Measurements from ENCODE around the gene FZD4.

- TF ChIP-seq CTCF (IDR thresholded peaks at IDR 0.05; ENCODE audit: low read length) (no peak), EZH2 (optimal IDR thresholded peaks at IDR 0.05; ENCODE audit: low read depth, low read length) (no peak), EZH2phosphoT487 (IDR thresholded peaks at IDR 0.05; ENCODE audit: low read length) (no peak)
Measured at GRCh38 chr11:86955111-86955360, 159 bp downstream of the FZD4 start.

Data from MM.1S (cell line).